Breast epithelium (tissue), 3 donors: ENCODE data around the gene ELF4.

Experiments
- CTCF ChIP-seq, 3 donors: fragments of 450-650 bp; IDR thresholded peaks; one replicate each; pipeline ENCODE4 v1.5.1; 2016 to 2017; ENCODE audit warnings: antibody characterized with exemption in 3 of 3, mild to moderate bottlenecking in 3 of 3, moderate library complexity in 3 of 3
- POLR2A ChIP-seq: fragments of 450-650 bp; IDR thresholded peaks from one replicate; pipeline ENCODE4 v1.6.1; 2016; ENCODE audit warnings: antibody characterized with exemption, mild to moderate bottlenecking, moderate library complexity
- POLR2AphosphoS5 ChIP-seq, 3 donors: sonication (generic); formaldehyde crosslinking; IDR thresholded peaks; one replicate each; pipeline ENCODE4 v1.6.1; 2017; ENCODE audit warnings: antibody characterized with exemption in 3 of 3

- TF ChIP-seq CTCF (IDR thresholded peaks at IDR 0.05) = peak; percentile 72 to 81 (median 79)
- TF ChIP-seq POLR2A = no peak
- TF ChIP-seq POLR2AphosphoS5 (IDR thresholded peaks at IDR 0.05) = peak in 2 of 3 donors; percentile 44 to 47
These were observed 49.9 kb downstream of the ELF4 start for GRCh38 chrX:130060122-130061069.
